IMR-90 (cell line): Measurements from ENCODE around the gene PRSS35. TPM values are rescaled to one million over a fixed set of nuclear protein-coding genes. Genes with fewer than 3 reads are reported as not detected.

Source experiments
- ATAC-seq: fragments of 200-7000 bp; cut with Tn5 transposase; 2 replicates; pipeline ENCODE4 v1.9.1; 2020; ENCODE audit warnings: low read depth, mild to moderate bottlenecking, moderate library complexity
- BruUV-seq: library from RNA; stranded (reverse); fragments of 400-500 nt; replicated peaks from 2 replicates; lab custom pipeline; 2021; lab: Mats Ljungman, UMichigan
- CTCF ChIA-PET: fragments of 300-600 bp; formaldehyde crosslinking; extraction: SDS; loops from one replicate; lab custom pipeline; 2021; ENCODE audit warnings: antibody characterized with exemption; lab: Yijun Ruan, JAX
- POLR2A ChIA-PET: fragments of 300-600 bp; sonication (Branson Sonifier 250); formaldehyde crosslinking; loops from one replicate; lab custom pipeline; 2022; ENCODE audit warnings: antibody characterized with exemption; ENCODE audit not compliant: unreplicated experiment; lab: Charles Lee
- DNase-seq: peaks from one replicate; pipeline ENCODE4 v3.0.0; 2013
- H2AFZ ChIP-seq: replicated peaks from 2 replicates; pipeline ENCODE3; 2013; ENCODE audit warnings: low read length, mild to moderate bottlenecking; ENCODE audit not compliant: poor library complexity
- H2AK5ac ChIP-seq: 2 replicates; pipeline ENCODE4 v1.6.1; 2013; ENCODE audit warnings: low read depth, low read length, inconsistent platforms
- H2AK9ac ChIP-seq: replicated peaks from 2 replicates; pipeline ENCODE3; 2013; ENCODE audit warnings: mild to moderate bottlenecking, low read depth, low read length, moderate library complexity; ENCODE audit not compliant: poor library complexity
- H2BK120ac ChIP-seq: 2 replicates; pipeline ENCODE4 v1.6.1; 2013; ENCODE audit warnings: low read depth, low read length, inconsistent platforms
- H2BK15ac ChIP-seq: 3 replicates; pipeline ENCODE4 v1.6.1; 2013; ENCODE audit warnings: low read depth, low read length, inconsistent platforms
- H2BK20ac ChIP-seq: 2 replicates; pipeline ENCODE4 v1.6.1; 2013; ENCODE audit warnings: low read depth, mild to moderate bottlenecking, inconsistent platforms, low read length, moderate library complexity
- H2BK5ac ChIP-seq: 2 replicates; pipeline ENCODE4 v1.6.1; 2013; ENCODE audit warnings: mild to moderate bottlenecking, low read depth, low read length, inconsistent platforms; ENCODE audit not compliant: poor library complexity, severe bottlenecking
- H3K14ac ChIP-seq: replicated peaks from 2 replicates; pipeline ENCODE4 v1.6.1; 2013; ENCODE audit warnings: low read depth, low read length, inconsistent platforms
- H3K18ac ChIP-seq: 2 replicates; pipeline ENCODE4 v1.6.1; 2013; ENCODE audit warnings: low read depth, low read length, control low read depth
- H3K23ac ChIP-seq: 2 replicates; pipeline ENCODE4 v1.6.1; 2013; ENCODE audit warnings: low read depth, low read length, inconsistent platforms
- H3K27ac ChIP-seq: 2 replicates; pipeline ENCODE4 v1.5.1; 2013; ENCODE audit warnings: mild to moderate bottlenecking, control low read depth, low read length; ENCODE audit not compliant: insufficient read depth
- H3K27me3 ChIP-seq: 2 replicates; pipeline ENCODE4 v1.6.1; 2013; ENCODE audit warnings: low read length; ENCODE audit not compliant: control insufficient read depth, insufficient read depth
- H3K36me3 ChIP-seq: 2 replicates; pipeline ENCODE4 v1.6.1; 2013; ENCODE audit warnings: low read length, mixed read lengths; ENCODE audit not compliant: control insufficient read depth, insufficient read depth
- H3K4ac ChIP-seq: 2 replicates; pipeline ENCODE4 v1.6.1; 2013; ENCODE audit warnings: low read depth, low read length, inconsistent platforms
- H3K4me1 ChIP-seq: 2 replicates; pipeline ENCODE4 v1.6.1; 2013; ENCODE audit warnings: low read length, mixed read lengths; ENCODE audit not compliant: control insufficient read depth, insufficient read depth
- H3K4me2 ChIP-seq: 2 replicates; pipeline ENCODE4 v1.6.1; 2013; ENCODE audit warnings: low read depth, mild to moderate bottlenecking, control low read depth, low read length, moderate library complexity
- H3K4me3 ChIP-seq: 2 replicates; pipeline ENCODE4 v1.5.1; 2013; ENCODE audit warnings: low read depth, mild to moderate bottlenecking, control low read depth, low read length, moderate library complexity; ENCODE audit not compliant: insufficient read depth
- H3K56ac ChIP-seq: 2 replicates; pipeline ENCODE4 v1.6.1; 2013; ENCODE audit warnings: low read length, inconsistent platforms; ENCODE audit not compliant: insufficient read depth; ENCODE audit errors: extremely low read depth
- H3K79me1 ChIP-seq, 2 experiments: 2 replicates each; pipeline ENCODE4 v1.6.1; 2013; ENCODE audit warnings: low read length in 2 of 2, inconsistent platforms in 1 of 2, low read depth in 1 of 2
- H3K9ac ChIP-seq: 2 replicates; pipeline ENCODE4 v1.6.1; 2013; ENCODE audit warnings: low read depth, low read length, control low read depth
- H3K9me1 ChIP-seq: 2 replicates; pipeline ENCODE4 v1.6.1; 2013; ENCODE audit warnings: low read length, inconsistent platforms; ENCODE audit not compliant: insufficient read depth
- H3K9me3 ChIP-seq: 2 replicates; pipeline ENCODE4 v1.6.1; 2013; ENCODE audit warnings: low read length; ENCODE audit not compliant: control insufficient read depth, insufficient read depth
- H4K20me1 ChIP-seq: 2 replicates; pipeline ENCODE4 v1.6.1; 2013; ENCODE audit warnings: low read length, inconsistent platforms; ENCODE audit not compliant: insufficient read depth
- H4K5ac ChIP-seq: 2 replicates; pipeline ENCODE4 v1.6.1; 2013; ENCODE audit warnings: mild to moderate bottlenecking, low read depth, low read length, control low read depth
- H4K8ac ChIP-seq, 2 experiments: 2 replicates each; pipeline ENCODE4 v1.6.1; 2013; ENCODE audit warnings: low read depth in 2 of 2, low read length in 2 of 2, control low read depth in 1 of 2, inconsistent platforms in 1 of 2
- H4K91ac ChIP-seq: 2 replicates; pipeline ENCODE4 v1.6.1; 2013; ENCODE audit warnings: low read depth, low read length, inconsistent platforms; ENCODE audit not compliant: insufficient read depth
- BHLHE40 ChIP-seq: fragments of 150-350 bp; IDR thresholded peaks from 2 replicates; pipeline ENCODE4 v1.6.1; 2016; ENCODE audit warnings: mild to moderate bottlenecking, low read depth, low read length
- CEBPB ChIP-seq: IDR thresholded peaks from 2 replicates; pipeline ENCODE4 v1.6.1; 2012; ENCODE audit warnings: low read depth, low read length, improper control_type of control experiment
- CHD1 ChIP-seq: IDR thresholded peaks from 2 replicates; pipeline ENCODE4 v1.6.1; 2012; ENCODE audit warnings: low read depth, low read length, improper control_type of control experiment
- FOS ChIP-seq: fragments of 150-350 bp; IDR thresholded peaks from 2 replicates; pipeline ENCODE4 v1.6.1; 2016; ENCODE audit warnings: low read depth, low read length
- MAFK ChIP-seq: IDR thresholded peaks from 2 replicates; pipeline ENCODE4 v1.6.1; 2012; ENCODE audit warnings: low read depth, low read length, improper control_type of control experiment
- MAZ ChIP-seq: IDR thresholded peaks from 2 replicates; pipeline ENCODE4 v1.6.1; 2012; ENCODE audit warnings: low read depth, mild to moderate bottlenecking, low read length, improper control_type of control experiment, moderate library complexity, borderline replicate concordance
- MXI1 ChIP-seq: IDR thresholded peaks from 2 replicates; pipeline ENCODE4 v1.6.1; 2012; ENCODE audit warnings: low read depth, mild to moderate bottlenecking, low read length, moderate library complexity, borderline replicate concordance
- NFE2L2 ChIP-seq: fragments of 150-350 bp; IDR thresholded peaks from 2 replicates; pipeline ENCODE4 v1.6.1; 2016; ENCODE audit warnings: low read depth, mild to moderate bottlenecking, low read length
- POLR2A ChIP-seq: IDR thresholded peaks from 2 replicates; pipeline ENCODE4 v1.6.1; 2012; ENCODE audit warnings: mild to moderate bottlenecking, low read depth, low read length
- RAD21 ChIP-seq: IDR thresholded peaks from 2 replicates; pipeline ENCODE4 v1.6.1; 2012; ENCODE audit warnings: low read length, improper control_type of control experiment
- RCOR1 ChIP-seq: IDR thresholded peaks from 2 replicates; pipeline ENCODE4 v1.6.1; 2012; ENCODE audit warnings: mild to moderate bottlenecking, low read length, improper control_type of control experiment; ENCODE audit not compliant: insufficient replicate concordance
- RFX5 ChIP-seq: IDR thresholded peaks from 2 replicates; pipeline ENCODE4 v1.8.0; 2012; ENCODE audit warnings: low read depth, mild to moderate bottlenecking, low read length, moderate library complexity
- SMC3 ChIP-seq: fragments of 150-350 bp; IDR thresholded peaks from 2 replicates; pipeline ENCODE4 v1.6.1; 2016; ENCODE audit warnings: low read depth, mild to moderate bottlenecking, antibody characterized with exemption, low read length, moderate library complexity
- WGBS, 2 experiments: methylation state at CpG; one replicate each; pipeline versions ENCODE4 v1.1.5 to v1.1.7; 2013; ENCODE audit warnings: missing lambda C conversion rate in 2 of 2; ENCODE audit not compliant: insufficient read length in 1 of 2; ENCODE audit errors: extremely low coverage in 2 of 2; 5-methylcytosine and 5-hydroxymethylcytosine counted together
- dilution Hi-C: fragments of 300-500 bp; cut with HindIII; formaldehyde crosslinking; loops from one replicate; pipeline ENCODE4 v1.14.3; 2018; ENCODE audit warnings: low sequenced_read_pairs; ENCODE audit not compliant: unreplicated experiment
- in situ Hi-C: fragments of 300-500 bp; cut with MboI; formaldehyde crosslinking; loops from 3 replicates; pipeline ENCODE4 v1.14.3; 2019; ENCODE audit warnings: low sequenced_read_pairs, inconsistent platforms, mixed read lengths
- intact Hi-C: fragments of 100-400 bp; cut with micrococcal nuclease; formaldehyde crosslinking; loops from 2 replicates; pipeline ENCODE4 v1.10.0; 2022
- polyA plus RNA-seq, 3 experiments: library from polyadenylated mRNA; depleted of rRNA; stranded (reverse); fragments of >200 nt; gene quantifications; 2 replicates each; pipeline ENCODE4 v1.2.3, GENCODE V29; 2012; ENCODE audit warnings: low replicate concordance in 1 of 3
- total RNA-seq: library from RNA; depleted of rRNA; stranded (reverse); fragments of >200 nt; gene quantifications from 2 replicates; pipeline ENCODE4 v1.2.3, GENCODE V29; 2012
- TF ChIP-seq, protein P1 (sequence below): fragments of 150-350 bp; IDR thresholded peaks from 2 replicates; pipeline ENCODE4 v1.6.1; 2016; ENCODE audit warnings: low read depth, mild to moderate bottlenecking, low read length, moderate library complexity, borderline replicate concordance
- TF ChIP-seq, protein P2 (sequence below): conservative IDR thresholded peaks from 2 replicates; pipeline ENCODE4 v1.5.1; 2012; ENCODE audit warnings: mild to moderate bottlenecking, low read depth, low read length, improper control_type of control experiment
- TF ChIP-seq, protein P3 (sequence below): fragments of 150-350 bp; IDR thresholded peaks from 2 replicates; pipeline ENCODE4 v1.6.1; 2017; ENCODE audit warnings: mild to moderate bottlenecking, antibody characterized with exemption, low read length, low read depth

Gene PRSS35
- total and polyA plus RNA-seq, 2 of the 4 experiments (the other 2 are of a cell fraction), result 5.2 to 5.6 TPM

DNA sequence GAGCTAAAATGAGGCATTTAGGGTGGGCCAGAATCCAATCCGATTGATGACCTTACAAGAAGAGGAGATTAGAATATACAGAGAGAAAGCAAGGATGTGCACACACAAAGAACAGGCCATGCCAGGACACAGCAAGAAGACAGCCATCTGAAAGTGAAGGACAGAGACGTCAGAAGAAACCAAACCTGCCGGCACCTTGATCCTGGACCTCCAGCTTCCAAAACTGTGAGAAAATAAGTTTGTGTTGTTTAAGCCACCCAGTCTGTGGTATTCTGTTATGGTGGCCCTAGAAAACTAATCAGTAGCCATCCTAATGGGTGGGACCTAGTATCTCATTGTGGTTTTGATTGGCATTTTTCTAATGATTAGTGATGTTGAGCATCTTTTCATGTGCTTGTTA lies 41.7 kb upstream of the PRSS35 start:
- POLR2A ChIA-PET, result no interaction called here
- ATAC-seq (no peak), DNase-seq (no peak)
- Histone ChIP-seq H3K4me2 (no peak overlapping the region), H2AK9ac (no peak overlapping the region), H4K5ac (no peak overlapping the region), H2BK20ac (no peak overlapping the region), H3K27ac (no peak overlapping the region), H3K14ac (no peak overlapping the region), H4K20me1 (no peaks in the 10 kb centered on the region), H3K18ac (no peak overlapping the region), H4K91ac (no peak overlapping the region), H3K9ac (no peak overlapping the region), H3K79me1 (no peaks in the 10 kb centered on the region), H2BK15ac (no peak overlapping the region), H3K4ac (no peak overlapping the region), H3K9me1 (no peaks in the 10 kb centered on the region), H3K4me3 (no peak overlapping the region), H3K4me1 (no peaks in the 10 kb centered on the region), H2AFZ (no peak overlapping the region), H4K8ac (no peak overlapping the region), H3K27me3 (peaks cover 5% of the 10 kb centered on the region; the same call in 1 of the 2 replicates), H2AK5ac (no peak overlapping the region), H2BK5ac (no peak overlapping the region), H3K36me3 (no peaks in the 10 kb centered on the region), H2BK120ac (no peak overlapping the region), H3K56ac (no peak overlapping the region), H3K9me3 (no peaks in the 10 kb centered on the region), H3K23ac (no peak overlapping the region)
- CTCF ChIA-PET, result no interaction called here
- dilution Hi-C loops, result no loop called here
- BruUV-seq, result no TSS peak
- in situ Hi-C loops, result no loop called here
- intact Hi-C loops, result no loop called here
- no CpG with 5 or more reads among the region's 3 CpGs for WGBS, 2 experiments
- TF ChIP-seq MAZ (no peak), MAFK (no peak), CEBPB (no peak), BHLHE40 (no peak), RAD21 (no peak), FOS (no peak), SMC3 (no peak), MXI1 (no peak), RCOR1 (no peak), NFE2L2 (no peak), CHD1 (no peak), POLR2A (no peak), RFX5 (no peak)
- TF ChIP-seq, protein P1, sequence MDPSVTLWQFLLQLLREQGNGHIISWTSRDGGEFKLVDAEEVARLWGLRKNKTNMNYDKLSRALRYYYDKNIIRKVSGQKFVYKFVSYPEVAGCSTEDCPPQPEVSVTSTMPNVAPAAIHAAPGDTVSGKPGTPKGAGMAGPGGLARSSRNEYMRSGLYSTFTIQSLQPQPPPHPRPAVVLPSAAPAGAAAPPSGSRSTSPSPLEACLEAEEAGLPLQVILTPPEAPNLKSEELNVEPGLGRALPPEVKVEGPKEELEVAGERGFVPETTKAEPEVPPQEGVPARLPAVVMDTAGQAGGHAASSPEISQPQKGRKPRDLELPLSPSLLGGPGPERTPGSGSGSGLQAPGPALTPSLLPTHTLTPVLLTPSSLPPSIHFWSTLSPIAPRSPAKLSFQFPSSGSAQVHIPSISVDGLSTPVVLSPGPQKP, result no peak
- TF ChIP-seq, protein P2, sequence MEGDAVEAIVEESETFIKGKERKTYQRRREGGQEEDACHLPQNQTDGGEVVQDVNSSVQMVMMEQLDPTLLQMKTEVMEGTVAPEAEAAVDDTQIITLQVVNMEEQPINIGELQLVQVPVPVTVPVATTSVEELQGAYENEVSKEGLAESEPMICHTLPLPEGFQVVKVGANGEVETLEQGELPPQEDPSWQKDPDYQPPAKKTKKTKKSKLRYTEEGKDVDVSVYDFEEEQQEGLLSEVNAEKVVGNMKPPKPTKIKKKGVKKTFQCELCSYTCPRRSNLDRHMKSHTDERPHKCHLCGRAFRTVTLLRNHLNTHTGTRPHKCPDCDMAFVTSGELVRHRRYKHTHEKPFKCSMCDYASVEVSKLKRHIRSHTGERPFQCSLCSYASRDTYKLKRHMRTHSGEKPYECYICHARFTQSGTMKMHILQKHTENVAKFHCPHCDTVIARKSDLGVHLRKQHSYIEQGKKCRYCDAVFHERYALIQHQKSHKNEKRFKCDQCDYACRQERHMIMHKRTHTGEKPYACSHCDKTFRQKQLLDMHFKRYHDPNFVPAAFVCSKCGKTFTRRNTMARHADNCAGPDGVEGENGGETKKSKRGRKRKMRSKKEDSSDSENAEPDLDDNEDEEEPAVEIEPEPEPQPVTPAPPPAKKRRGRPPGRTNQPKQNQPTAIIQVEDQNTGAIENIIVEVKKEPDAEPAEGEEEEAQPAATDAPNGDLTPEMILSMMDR, result no peak
- TF ChIP-seq, protein P3, sequence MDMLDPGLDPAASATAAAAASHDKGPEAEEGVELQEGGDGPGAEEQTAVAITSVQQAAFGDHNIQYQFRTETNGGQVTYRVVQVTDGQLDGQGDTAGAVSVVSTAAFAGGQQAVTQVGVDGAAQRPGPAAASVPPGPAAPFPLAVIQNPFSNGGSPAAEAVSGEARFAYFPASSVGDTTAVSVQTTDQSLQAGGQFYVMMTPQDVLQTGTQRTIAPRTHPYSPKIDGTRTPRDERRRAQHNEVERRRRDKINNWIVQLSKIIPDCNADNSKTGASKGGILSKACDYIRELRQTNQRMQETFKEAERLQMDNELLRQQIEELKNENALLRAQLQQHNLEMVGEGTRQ, result no peak
